ENCODE results near the gene JAZF1.

The JAZF1 gene

GRCh38 chr7:28165261-28165660, 15.3 kb downstream of the JAZF1 start:
- DNase-seq, result no peak

DNA sequence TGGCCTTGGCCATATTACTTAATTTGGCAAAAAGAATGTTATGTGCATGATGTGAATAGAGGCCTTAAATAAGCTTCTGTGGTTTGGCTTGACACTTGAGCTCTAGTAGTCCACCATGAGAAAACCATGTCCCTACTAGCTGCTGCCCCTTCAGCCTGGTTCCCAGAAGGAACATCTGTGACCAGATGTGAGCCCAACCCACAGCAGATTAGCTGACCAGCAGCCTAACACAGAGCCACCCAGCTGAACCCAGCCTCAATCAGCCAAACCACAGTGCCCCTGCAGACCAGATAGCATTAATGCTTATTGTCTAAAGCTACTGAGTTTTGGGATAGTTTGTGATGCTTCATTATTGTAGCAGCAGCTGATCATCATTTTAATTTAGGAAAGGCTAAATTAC, 16.6 kb downstream of the JAZF1 start:
- DNase-seq, result no peak

DNA sequence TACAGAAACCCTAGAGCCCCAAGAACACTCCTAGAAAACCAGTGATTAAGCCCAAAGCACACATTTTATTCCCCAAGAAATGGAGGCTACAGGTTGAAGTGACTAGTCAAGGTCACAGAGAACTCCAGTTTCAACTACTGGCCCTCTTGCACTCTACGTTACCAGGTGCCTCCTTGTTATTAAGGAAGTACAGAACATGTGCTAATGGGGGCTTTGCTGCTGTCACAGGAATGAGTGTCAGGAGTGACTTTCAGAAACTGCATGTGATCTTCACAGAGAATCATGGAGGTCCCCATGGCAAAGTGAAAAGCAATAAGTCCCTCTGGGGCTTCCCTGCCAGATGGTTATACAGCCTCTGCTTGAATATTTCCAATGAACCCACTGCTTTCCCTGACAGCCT, 19.3 kb downstream of the JAZF1 start:
- no peak for DNase-seq

DNA sequence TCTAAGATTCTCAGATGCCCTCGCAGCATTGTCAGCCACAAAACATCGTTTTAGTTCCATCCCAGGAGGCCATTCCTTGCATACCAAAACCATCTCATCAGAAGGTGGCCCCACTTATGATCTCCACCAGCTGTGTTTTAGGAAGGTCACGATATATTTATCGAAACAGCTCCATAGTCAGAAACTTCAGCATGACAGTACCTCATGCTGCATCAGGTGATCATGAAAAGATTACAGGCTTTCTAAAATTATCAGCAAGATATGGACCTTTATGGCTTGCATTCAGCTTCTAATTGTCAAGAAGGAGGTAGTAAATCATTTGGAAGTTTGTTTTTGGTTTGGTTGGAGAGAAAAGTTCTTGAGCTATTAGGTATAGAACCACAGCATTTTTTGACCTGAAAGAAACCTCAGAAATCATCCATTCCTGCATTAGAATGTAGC, 20.0 kb downstream of the JAZF1 start:
- DNase-seq, result no peak

GRCh38 chr7:28157831-28158416, 22.7 kb downstream of the JAZF1 start:
- DNase-seq, result no peak

DNA sequence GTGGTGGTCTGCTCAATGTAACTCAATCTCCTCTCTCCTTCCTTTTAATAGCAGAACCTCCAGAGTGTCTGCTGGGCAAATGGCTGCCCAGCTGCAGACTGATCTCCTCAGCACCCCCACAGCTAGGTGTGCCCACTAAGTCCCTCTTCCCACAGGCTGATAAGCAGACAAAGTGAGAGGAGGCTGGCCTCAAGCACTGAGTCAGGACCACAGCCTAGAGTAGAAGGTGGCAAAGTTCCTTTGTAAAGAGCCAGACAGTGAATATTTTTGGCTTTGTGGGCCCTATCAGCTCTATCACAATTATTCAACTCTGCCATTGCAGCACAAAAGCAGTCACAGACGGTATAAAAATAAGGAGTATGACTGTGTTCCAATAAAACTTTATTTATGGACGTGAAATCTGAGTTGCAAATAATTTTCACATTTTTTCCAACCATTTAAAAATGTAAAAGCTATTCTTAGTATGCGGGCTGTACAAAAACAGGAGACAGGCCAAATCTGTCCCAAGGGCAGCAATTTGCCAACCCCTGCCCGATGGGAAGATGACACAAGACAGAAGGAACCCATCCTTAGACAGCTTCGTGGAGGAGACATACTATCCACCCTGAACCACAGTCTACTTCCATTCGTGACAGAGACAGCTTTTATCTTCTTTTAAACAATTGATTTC, 23.4 kb downstream of the JAZF1 start:
- DNase-seq, result no peak

GRCh38 chr7:28156401-28156800, 24.2 kb downstream of the JAZF1 start:
- no peak for DNase-seq

DNA sequence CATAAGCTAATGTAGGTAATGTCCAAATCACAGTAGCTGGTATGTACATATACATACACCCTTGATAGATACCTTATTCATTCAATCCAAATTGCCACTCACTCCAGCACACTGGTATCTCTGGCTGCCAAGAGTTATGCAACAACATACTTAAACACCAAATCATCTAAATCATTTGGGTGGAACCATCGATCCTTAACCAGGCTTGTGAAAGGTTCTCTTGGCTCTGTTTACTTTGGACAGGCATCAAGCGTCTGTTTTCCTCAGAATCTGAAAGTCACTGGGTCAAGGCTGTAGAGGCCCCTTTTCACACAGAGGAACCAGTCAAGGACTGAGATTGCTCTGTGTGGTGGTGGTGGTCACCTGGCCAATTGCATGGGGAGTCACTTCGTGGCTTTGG, 24.6 kb downstream of the JAZF1 start:
- DNase-seq, result no peak

- no peak for DNase-seq
Observed at GRCh38 chr7:28155019-28155660, 25.5 kb downstream of the JAZF1 start.

- no peak for DNase-seq
Observed at GRCh38 chr7:28152594-28152993, 28.0 kb downstream of the JAZF1 start.

GRCh38 chr7:28151965-28152364, 28.6 kb downstream of the JAZF1 start:
- DNase-seq, result no peak

- no peak for DNase-seq
Observed at GRCh38 chr7:28149291-28150101, 31.1 kb downstream of the JAZF1 start.

- no peak for DNase-seq
Observed at GRCh38 chr7:28145931-28146330, 34.7 kb downstream of the JAZF1 start.

GRCh38 chr7:28145090-28145626, 35.4 kb downstream of the JAZF1 start:
- DNase-seq, result no peak

DNA sequence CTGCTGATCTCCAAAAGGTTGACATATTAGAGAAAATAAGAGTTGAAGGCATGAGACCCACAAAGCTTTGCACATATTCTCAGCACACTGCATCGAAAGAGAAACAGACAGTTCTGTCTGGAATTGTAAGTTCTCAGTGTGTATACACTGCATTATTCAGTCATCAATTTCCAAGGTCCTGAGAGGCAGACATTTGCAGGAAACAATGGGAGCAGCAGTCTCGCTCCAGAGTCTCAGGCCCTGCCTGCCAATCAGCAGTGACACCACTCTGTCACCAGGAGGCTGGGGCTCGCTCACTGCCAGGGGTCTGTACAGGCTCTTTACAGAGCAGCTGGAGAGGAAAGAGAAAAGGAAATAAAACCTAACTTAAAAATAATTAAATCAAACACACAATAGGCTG, 36.3 kb downstream of the JAZF1 start:
- no peak for DNase-seq

DNA sequence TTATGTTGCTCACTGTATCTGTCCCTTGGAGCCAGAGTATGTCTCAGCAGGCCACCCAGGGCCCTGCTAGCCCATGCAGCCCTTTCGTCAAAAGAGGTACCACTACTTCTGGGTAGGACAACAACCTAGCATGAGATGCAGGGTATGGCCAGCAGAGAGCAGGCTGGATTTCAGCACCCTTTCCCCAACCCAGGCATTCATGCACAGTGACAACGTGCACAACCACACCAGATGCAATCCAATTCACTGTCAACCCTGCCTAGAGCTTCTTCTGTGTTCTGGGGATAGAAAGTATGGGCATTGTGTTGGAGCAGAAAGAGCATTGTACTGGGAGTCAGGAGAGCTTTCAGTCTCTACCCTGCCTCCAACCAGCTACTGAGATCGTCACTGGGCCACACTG, 37.9 kb downstream of the JAZF1 start:
- DNase-seq, result no peak

DNA sequence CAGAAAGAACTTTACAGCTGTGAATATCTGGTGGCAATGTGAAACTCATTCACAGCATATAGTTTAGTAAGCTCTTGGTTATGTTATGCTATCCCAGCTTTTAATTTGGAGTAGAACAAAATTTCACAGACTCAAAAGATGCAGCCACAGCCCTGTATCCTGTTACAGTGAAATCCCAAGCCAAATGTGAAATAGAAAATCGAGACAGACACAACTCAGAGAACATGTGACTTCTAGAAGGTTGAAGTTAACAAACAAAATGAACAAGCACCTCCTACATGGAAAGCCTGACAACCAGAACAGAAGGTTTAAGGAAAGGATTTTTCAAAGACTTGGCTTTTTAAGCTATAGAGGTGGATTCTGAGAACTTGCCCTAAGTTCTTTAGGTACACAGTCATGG, 39.6 kb downstream of the JAZF1 start:
- DNase-seq, result no peak

- no peak for DNase-seq
Observed at GRCh38 chr7:28138837-28139236, 41.8 kb downstream of the JAZF1 start.

- no peak for DNase-seq
Observed at GRCh38 chr7:28137463-28137862, 43.1 kb downstream of the JAZF1 start.

DNA sequence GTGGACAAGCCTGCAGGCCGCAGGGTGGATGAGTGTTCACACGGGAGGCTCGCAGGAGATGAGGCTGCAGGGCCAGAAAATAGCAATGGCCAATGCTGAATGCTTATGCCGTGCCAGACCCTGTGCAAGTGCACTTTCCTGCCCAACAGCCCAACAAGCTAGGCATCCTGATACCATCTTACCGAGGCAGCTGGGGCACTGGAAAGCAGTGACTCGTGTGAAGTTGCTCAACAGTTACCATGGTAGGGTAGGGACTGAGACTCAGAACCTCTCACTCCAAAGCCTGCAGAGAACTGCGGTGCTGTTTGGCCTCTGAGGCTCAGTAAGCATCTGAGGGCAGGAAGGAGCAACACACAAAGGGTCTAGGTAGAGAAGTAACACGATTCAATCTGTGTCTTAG, 43.7 kb downstream of the JAZF1 start:
- no peak for DNase-seq

DNA sequence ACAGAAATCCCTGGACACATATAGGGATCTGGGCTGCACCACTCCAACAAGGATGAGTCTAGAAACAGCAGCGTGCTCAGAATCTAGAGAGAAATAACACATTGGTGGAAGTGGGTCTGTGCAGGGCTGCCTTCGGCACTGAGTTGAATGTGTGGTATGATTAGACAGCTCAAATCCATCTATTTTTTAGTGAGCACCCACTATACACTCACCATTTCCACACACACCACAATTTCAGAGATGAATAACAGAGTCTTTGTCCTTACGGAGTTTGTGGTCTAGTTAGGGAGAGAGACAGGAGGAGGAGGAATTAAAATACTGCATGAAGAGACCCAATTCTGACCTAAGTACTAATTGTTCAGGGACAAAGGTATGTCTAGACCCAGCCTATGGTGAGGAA, 44.2 kb downstream of the JAZF1 start:
- DNase-seq, result no peak

DNA sequence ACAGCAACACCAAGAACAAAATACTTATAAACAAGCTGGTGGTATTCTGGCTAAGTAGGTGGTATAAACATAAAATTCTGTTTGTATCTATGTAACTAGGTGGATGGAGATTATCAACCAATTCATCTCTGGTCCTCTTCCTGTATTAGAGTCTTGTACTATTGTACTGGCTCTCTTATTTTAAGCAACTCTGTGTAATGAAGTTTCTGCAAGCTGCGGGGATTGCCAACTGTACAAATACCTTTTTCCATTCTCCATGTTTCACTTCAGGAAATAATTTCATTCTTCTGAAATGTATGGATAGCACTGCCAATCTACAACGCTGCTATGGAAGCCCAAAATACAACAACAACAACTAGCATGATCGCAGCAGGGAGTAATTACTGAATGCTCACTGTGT, 44.8 kb downstream of the JAZF1 start:
- DNase-seq, result no peak

DNA sequence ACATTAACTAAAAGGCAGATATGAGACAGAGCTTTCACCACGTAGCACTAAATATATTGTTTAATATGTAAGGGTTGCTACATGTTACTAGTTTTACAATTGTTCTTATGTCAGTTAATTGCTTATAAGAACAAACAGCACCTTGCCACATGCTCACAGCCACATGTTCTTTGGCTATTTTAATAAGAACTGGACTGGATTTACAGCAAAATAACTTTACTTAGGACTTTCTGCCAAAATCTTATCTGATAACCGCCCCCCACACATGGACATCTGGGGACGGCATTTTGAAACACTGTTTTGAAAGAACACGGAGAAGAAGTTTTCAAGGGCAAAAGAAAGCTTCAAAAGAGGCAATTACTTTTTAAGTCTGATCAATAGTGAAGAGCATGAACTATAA, 45.3 kb downstream of the JAZF1 start:
- DNase-seq, result no peak

All from activated gamma-delta T cell (primary cell).